ENCODE measurements around the gene CALHM5.
"Not testable (repeated sequence)": the region's sequence is repeated elsewhere in the genome, so short reads cannot be mapped to it uniquely, and the experiment has no call there.

Gene CALHM5

DNA sequence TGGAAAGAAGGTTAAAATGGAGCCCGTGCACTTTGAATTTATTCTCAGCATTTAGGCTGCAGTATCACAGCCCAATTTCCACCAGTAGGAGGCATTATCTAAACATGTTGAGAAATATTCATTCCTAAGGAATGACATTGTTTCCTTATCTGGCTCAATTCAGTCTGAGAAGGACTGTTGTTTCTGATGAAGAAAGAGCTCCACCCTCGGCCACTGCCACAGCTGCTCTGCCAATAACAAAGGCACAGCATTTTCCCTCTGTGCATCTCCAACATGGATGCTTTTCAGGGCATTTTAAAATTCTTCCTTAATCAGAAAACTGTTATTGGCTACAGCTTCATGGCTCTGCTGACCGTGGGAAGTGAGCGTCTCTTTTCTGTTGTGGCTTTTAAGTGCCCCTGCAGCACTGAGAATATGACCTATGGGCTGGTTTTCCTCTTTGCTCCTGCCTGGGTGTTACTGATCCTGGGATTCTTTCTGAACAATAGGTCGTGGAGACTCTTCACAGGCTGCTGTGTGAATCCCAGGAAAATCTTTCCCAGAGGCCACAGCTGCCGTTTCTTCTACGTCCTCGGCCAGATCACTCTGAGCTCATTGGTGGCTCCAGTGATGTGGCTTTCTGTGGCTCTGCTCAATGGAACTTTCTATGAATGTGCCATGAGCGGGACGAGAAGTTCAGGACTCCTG lies at the start of gene CALHM5:
CALHM5 (plus strand) TSS at position 216 of the 687 bp plus-strand sequence; CDS start at position 274, 58 bp downstream.
- peak; percentile 23 for DNase-seq

- peak; percentile 56 for DNase-seq
Measured at GRCh38 chr6:116461932-116462885, 49.2 kb upstream of the CALHM5 start.

DNA sequence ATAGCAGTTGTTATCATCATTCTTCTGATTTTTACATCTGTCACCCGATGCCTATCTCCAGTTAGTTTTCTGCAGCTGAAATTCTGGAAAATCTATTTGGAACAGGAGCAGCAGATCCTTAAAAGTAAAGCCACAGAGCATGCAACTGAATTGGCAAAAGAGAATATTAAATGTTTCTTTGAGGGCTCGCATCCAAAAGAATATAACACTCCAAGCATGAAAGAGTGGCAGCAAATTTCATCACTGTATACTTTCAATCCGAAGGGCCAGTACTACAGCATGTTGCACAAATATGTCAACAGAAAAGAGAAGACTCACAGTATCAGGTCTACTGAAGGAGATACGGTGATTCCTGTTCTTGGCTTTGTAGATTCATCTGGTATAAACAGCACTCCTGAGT lies 48.1 kb upstream of the CALHM5 start:
- DNase-seq, result peak; percentile 50

- DNase-seq, result peak; percentile 95
Measured at GRCh38 chr6:116465246-116465645, 46.2 kb upstream of the CALHM5 start.

DNA sequence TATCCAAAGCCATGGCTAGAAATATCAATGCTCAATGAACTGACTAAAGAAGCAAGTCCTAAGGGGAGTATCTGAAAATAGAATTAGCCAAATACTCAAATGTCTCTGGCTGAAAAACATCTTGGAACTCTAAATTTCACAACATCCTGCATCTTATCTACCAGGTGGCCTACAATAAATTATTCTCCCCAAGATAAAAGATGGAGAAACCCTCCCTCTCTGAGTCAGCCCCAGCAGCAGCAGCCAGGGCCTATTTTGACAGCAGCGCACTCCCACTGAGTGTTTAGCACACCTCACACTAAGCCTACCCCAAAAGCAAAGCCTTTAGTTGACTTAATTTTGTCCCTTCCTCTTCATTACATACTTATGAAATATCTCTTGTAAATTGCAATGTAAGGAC lies 44.3 kb upstream of the CALHM5 start:
- DNase-seq, result no peak

DNA sequence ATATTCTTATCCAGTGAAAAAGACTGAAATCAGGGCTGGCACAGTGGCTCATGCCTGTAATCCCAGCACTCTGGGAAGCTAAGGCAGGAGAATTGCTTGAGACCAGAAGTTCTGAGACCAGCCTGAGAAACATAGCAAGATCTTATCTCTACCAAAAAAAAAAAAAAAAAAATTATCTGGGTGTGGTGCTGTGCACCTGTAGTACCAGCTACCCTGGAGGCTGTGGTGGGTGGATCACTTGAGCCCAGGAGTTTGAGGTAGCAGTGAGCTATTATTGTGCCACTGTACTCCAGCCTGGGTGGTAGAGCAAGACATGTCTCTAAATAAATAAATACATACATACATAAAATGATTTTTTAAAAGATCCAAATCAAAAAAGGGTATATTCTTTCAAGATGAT lies 43.9 kb upstream of the CALHM5 start:
- no peak for DNase-seq

DNA sequence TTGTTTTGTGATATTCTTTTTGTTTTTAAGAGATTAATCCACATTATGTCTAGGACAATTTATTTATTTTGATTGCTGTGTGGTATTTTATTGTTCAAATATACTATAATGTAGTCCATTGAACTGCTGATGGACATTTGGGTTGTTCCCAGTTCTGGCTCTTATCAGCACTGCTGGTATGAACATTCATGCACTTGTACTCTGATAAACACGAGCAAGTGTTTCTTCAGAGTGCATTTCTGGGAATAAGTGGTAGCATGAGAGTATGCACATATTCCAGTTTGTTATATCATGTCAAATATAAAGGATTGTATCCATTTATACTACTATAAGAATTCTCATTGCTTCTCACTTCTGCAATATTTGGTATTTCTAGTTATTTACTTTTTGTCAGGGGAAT lies 43.1 kb upstream of the CALHM5 start:
- no peak for DNase-seq

DNA sequence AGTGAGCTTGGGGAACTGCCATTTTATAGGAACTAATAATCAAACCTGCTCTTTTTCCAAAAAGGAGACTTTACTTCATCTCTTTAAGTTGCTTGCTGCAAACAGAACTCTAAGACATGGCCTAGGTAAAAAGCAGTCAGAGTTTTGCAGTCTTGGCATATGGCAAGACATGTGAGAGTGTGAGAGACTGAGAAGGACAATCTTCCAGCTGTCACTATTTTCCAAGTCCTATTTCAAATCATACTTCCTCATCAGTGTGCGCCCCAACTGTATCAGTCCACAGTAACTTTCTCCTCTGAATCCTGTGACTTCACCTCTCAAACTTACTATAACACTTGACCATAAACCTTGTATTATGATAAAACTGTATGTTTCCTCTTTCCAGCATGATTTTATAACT lies 39.9 kb upstream of the CALHM5 start:
- no peak for DNase-seq

GRCh38 chr6:116472706-116473105 lies 38.7 kb upstream of the CALHM5 start:
- DNase-seq, result no peak

DNA sequence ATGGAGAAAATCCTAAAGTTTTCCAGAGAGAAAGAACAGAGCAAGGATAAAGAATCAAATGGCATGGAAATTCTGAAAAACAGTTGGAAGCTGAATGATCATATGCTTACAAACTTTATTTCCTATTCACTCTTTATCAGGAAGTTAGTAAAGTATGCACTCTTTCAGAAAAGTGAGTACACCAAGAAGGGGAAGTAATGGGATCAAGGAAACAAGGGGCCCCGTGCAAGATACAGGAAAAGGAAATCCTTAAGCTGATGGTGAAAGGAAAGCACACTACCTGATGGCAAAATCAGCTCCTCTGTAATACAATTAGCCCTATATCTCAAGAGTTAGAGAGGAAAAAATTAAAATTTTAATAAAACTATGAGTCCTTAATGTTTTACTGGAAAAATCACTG lies 36.3 kb upstream of the CALHM5 start:
- DNase-seq, result peak; percentile 53

DNA sequence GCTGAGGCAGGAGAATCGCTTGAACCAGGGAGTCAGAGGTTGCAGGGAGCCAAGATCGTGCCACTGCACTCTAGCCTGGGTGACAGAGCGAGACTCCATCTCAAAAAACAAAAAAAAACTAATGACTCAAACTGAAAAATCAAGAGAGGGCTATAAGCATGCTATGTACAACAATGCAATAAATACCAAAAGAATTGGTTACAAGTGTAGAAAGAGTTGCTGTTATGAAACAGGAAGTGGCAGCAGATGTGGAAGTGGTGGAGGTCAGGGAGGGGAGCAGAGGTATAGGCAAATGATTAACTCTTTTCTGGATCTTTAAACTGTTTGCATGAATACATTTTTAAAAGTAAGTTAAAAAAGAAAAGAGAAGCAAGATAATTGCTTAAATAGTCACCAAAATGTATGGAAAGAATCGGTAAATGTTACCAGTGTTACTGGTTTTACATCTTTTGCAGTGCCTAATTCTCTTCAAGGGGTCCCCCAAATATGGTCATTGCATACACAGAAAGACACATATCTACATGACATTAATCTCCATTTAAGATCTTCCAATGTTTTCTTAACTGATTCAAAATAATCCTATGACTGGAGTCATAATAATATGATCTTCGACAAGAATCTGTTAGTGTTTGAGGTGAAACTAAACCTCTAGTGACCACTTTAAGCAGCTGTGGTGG lies 35.3 kb upstream of the CALHM5 start:
- peak; percentile 81 for DNase-seq

- no peak for DNase-seq
Measured at GRCh38 chr6:116482780-116483179, 28.7 kb upstream of the CALHM5 start.

DNA sequence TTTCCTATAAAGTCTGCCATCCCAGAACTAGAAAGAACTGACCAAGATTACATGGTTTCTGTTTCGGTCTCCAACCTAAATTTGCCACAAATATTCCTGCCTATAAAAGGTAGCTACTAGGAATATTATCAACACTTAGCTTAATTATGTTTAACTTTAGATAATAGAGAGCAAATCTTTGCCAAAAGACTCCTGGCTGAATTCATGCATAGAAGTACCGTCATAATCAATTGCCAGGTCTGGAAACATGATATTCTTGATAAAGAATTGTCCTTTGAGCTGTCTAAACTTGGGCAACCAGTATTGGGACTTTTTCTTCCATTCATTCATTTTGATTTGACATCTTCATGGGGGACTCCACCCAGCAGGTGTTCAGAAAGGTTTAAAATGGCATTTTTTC lies 27.8 kb upstream of the CALHM5 start:
- DNase-seq, result no peak

DNA sequence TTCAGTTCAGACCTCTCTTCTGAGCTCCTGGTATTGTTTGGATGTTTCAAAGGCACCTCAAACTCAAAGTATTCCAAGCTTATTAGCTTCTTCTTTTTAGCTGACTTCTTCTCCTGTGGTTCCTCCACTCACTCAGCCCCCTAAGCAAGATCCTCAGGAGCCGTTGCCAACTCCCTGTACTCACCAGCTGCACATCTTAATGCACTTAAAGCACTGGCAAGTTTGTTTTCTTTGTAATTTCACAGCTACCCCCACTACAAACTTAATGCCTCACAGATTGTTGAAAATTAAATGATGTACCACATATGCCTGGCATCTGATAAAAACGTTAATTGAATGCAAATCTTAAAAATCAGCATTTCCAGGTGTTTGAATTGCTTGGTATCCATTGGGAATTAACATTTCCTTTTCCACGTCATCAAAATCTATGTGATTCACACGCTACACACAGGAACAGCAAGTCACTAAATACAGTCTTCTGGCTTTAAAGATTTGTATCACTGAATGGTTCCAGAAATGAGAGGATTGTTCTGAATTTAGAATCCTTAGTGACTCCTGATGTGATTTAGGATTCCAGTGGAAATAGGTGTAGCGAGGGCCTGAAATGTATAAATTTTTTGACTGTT lies 25.8 kb upstream of the CALHM5 start:
- DNase-seq, result no peak

- no peak for DNase-seq
Measured at GRCh38 chr6:116491610-116492330, 19.7 kb upstream of the CALHM5 start.

DNA sequence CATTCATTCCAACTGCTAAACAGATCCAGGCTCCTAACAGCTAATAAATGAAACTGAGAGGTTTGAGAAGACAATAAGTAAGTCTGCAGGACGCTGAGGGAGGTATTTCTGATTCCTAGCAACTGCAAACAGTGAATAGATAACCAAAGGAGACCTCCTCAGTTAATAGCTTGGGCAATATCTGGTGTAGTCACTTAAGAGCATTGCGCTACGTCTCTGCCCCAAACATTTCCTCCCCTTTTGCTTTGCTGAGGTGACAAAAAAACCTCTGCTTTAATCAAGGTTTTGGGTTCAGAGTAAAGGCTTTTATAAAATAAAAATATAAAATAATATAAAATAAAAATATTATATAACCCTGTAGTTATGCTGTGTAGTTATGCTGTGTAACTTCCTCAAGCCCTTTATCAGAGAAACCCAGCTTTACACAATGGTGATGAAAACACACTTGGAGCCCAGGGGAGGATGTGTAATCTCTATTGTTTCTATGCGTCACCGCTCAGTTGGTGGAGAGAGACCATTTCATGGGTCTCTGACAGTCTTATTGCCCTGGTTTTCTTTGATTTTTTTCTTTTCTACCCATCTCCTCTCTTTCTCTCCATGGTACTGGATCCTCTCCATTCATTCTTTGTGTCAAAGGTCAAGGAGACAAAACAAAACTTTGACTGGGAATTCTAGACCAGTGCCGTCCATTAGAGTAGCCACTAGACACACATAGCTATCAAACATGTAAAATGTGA lies 18.9 kb upstream of the CALHM5 start:
- peak; percentile 84 for DNase-seq

DNA sequence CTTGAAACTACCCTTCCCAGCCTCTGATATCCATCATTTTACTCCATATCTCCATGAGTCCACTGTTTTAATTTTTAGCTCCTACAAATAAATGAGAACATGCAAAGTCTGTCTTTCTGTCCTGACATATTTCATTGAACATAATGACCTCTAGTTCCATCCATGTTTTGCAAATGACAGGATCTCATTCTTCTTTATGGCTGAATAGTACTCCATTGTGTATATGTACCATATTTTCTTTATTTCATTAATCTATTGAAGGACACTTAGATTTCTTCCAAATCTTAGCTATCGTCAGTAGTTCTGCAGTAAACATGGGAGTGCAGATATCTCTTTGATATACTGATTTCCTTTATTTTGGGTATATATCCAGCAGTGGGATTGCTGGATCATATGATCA lies 16.3 kb upstream of the CALHM5 start:
- not testable (repeated sequence) for DNase-seq

DNA sequence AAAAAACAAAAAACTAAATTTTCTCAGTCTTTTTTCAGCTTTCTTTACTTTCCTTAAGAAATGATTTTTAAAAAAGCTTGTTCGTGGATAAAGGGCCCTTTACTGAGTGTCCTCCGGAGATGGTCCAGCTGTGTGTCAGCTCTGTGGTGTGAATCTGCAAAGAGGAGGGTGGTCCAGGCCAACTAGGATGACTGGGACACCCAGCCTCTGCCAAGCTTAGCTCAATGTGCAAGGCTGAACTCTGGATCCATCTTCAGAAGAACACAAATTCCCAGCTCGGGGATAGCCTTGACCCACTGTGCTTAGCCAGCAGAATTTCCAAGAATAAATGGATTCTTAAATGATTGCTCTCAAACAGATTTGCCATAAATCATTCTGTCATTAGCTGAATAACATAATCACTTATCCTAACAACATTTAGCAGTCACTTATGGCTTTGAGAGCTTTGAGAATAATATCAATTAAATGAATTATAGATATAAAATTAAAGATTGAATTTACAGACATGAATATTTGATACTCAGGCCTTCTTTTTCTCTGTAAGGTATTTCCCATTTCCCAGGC lies 14.2 kb upstream of the CALHM5 start:
- DNase-seq, result no peak

DNA sequence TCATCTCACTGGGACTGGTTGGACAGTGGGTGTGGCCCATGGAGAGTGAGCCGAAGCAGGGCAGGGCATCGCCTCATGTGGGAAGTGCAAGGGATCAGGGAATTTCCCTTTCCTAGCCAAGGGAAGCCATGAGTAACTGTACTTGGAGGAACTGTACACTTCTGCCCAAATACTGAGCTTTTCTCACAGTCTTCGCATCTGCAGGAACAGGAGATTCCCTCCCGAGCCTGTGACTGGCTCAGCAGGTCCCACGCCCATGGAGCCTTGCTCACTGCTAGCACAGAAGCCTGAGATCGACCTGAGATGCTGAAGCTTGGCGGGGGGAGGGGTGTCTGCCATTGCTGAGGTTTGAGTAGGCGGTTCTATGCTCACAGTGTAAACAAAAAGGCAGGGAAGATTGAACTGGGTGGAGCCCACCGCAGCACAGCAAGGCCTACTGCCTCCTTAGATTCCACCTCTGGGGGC lies 10.4 kb upstream of the CALHM5 start:
- peak; percentile 81 for DNase-seq

GRCh38 chr6:116507324-116507723 lies 4.1 kb upstream of the CALHM5 start:
- no peak for DNase-seq

- no peak for DNase-seq
Measured at GRCh38 chr6:116508527-116508926, 2.9 kb upstream of the CALHM5 start.

Data from inflammatory macrophage treated with lipopolysaccharide for 4 hours (primary cell).